ENCODE measurements around the gene PAK3.

PAK3 gene

GRCh38 chrX:111095974-111096895, at the start of gene PAK3:
Gene PAK3 (plus strand): TSS chrX:111096191. CDS start chrX:111123104, 26,913 bp downstream.
- peak within 1 kb of the TSS; percentile 90 for H3K4me2 ChIP-seq (ENCODE audit: low read length)
- no peaks in the 10 kb centered on the region for H3K9me3 ChIP-seq (ENCODE audit: insufficient read depth, low read length)
- H2AFZ ChIP-seq (ENCODE audit: low read depth, low read length): peak within 1 kb of the TSS; percentile 87
- H3K27me3 ChIP-seq (ENCODE audit: low read depth, low read length): peaks cover 4% of the 10 kb centered on the region
- no peak within 1 kb of the TSS for H3K27ac ChIP-seq (ENCODE audit: low read length)
- H3K4me3 ChIP-seq (ENCODE audit: low read length): peak within 1 kb of the TSS; percentile 86
- TF ChIP-seq EZH2phosphoT487 (IDR thresholded peaks at IDR 0.05; ENCODE audit: low read depth): no peak
- no peak for TF ChIP-seq CTCF (IDR thresholded peaks at IDR 0.05; ENCODE audit: low read depth, low read length)
- peaks cover 7% of the 10 kb centered on the region for H3K4me1 ChIP-seq (ENCODE audit: low read length)
- H3K9ac ChIP-seq (ENCODE audit: low read length): peak within 1 kb of the TSS; percentile 37
- no peaks in the 10 kb centered on the region for H3K79me2 ChIP-seq (ENCODE audit: low read length)
- H4K20me1 ChIP-seq (ENCODE audit: insufficient read depth, low read length): no peaks in the 10 kb centered on the region
- no peaks in the 10 kb centered on the region for H3K36me3 ChIP-seq (replicated peaks; ENCODE audit: low read depth, low read length)

- TF ChIP-seq EZH2phosphoT487 (IDR thresholded peaks at IDR 0.05; ENCODE audit: low read depth) (no peak), CTCF (IDR thresholded peaks at IDR 0.05; ENCODE audit: low read depth, low read length) (no peak)
These were observed 48.4 kb upstream of the PAK3 start for GRCh38 chrX:111047575-111047974.

GRCh38 chrX:111052478-111052877, 43.5 kb upstream of the PAK3 start:
- H3K9me3 ChIP-seq (ENCODE audit: insufficient read depth, low read length): no peaks in the 10 kb centered on the region
- H2AFZ ChIP-seq (ENCODE audit: low read depth, low read length): no peak overlapping the region
- no peaks in the 10 kb centered on the region for H3K4me1 ChIP-seq (ENCODE audit: low read length)
- no peak overlapping the region for H3K4me2 ChIP-seq (ENCODE audit: low read length)
- TF ChIP-seq EZH2phosphoT487 (IDR thresholded peaks at IDR 0.05; ENCODE audit: low read depth): no peak
- no peak for TF ChIP-seq CTCF (IDR thresholded peaks at IDR 0.05; ENCODE audit: low read depth, low read length)
- H3K27me3 ChIP-seq (ENCODE audit: low read depth, low read length): no peaks in the 10 kb centered on the region
- no peak overlapping the region for H3K9ac ChIP-seq (ENCODE audit: low read length)
- no peaks in the 10 kb centered on the region for H3K79me2 ChIP-seq (ENCODE audit: low read length)
- H3K27ac ChIP-seq (ENCODE audit: low read length): no peak overlapping the region
- no peaks in the 10 kb centered on the region for H4K20me1 ChIP-seq (ENCODE audit: insufficient read depth, low read length)
- H3K4me3 ChIP-seq (ENCODE audit: low read length): no peak overlapping the region
- H3K36me3 ChIP-seq (replicated peaks; ENCODE audit: low read depth, low read length): no peaks in the 10 kb centered on the region

More at GRCh38 chrX:111047575-111047974, 48.4 kb upstream of the PAK3 start:
- H2AFZ ChIP-seq (ENCODE audit: low read depth, low read length): no peak overlapping the region
- H4K20me1 ChIP-seq (ENCODE audit: insufficient read depth, low read length): no peaks in the 10 kb centered on the region
- H3K36me3 ChIP-seq (replicated peaks; ENCODE audit: low read depth, low read length): no peaks in the 10 kb centered on the region
- no peak overlapping the region for H3K27ac ChIP-seq (ENCODE audit: low read length)
- no peaks in the 10 kb centered on the region for H3K27me3 ChIP-seq (ENCODE audit: low read depth, low read length)
- H3K4me1 ChIP-seq (ENCODE audit: low read length): no peaks in the 10 kb centered on the region
- H3K9me3 ChIP-seq (ENCODE audit: insufficient read depth, low read length): no peaks in the 10 kb centered on the region
- H3K4me2 ChIP-seq (ENCODE audit: low read length): no peak overlapping the region
- no peak overlapping the region for H3K9ac ChIP-seq (ENCODE audit: low read length)
- no peaks in the 10 kb centered on the region for H3K79me2 ChIP-seq (ENCODE audit: low read length)
- H3K4me3 ChIP-seq (ENCODE audit: low read length): no peak overlapping the region

- H3K9me3 ChIP-seq (ENCODE audit: insufficient read depth, low read length): no peaks in the 10 kb centered on the region
- H3K79me2 ChIP-seq (ENCODE audit: low read length): no peaks in the 10 kb centered on the region
- no peak overlapping the region for H3K9ac ChIP-seq (ENCODE audit: low read length)
- TF ChIP-seq EZH2phosphoT487 (IDR thresholded peaks at IDR 0.05; ENCODE audit: low read depth) (no peak), CTCF (IDR thresholded peaks at IDR 0.05; ENCODE audit: low read depth, low read length) (no peak)
- no peak overlapping the region for H3K4me3 ChIP-seq (ENCODE audit: low read length)
- no peaks in the 10 kb centered on the region for H4K20me1 ChIP-seq (ENCODE audit: insufficient read depth, low read length)
- no peaks in the 10 kb centered on the region for H3K4me1 ChIP-seq (ENCODE audit: low read length)
- H3K36me3 ChIP-seq (replicated peaks; ENCODE audit: low read depth, low read length): no peaks in the 10 kb centered on the region
- no peaks in the 10 kb centered on the region for H3K27me3 ChIP-seq (ENCODE audit: low read depth, low read length)
- H2AFZ ChIP-seq (ENCODE audit: low read depth, low read length): no peak overlapping the region
- no peak overlapping the region for H3K4me2 ChIP-seq (ENCODE audit: low read length)
- H3K27ac ChIP-seq (ENCODE audit: low read length): no peak overlapping the region
These were observed 24.3 kb upstream of the PAK3 start for GRCh38 chrX:111071542-111072277.

All from OCI-LY3 (cell line).